Esophagus squamous epithelium (tissue), 4 donors: ENCODE measurements around the gene TMSB4Y.
A peak's percentile ranks its signal among the peaks of the same experiment; 100 is the strongest.

Experiments
- CTCF ChIP-seq, 6 experiments: fragments of 450-650 bp in 4 of 6; fragments of 200-600 bp in 2 of 6; sonication (generic) in 2 of 6; IDR thresholded peaks; one replicate each; pipeline ENCODE4 v1.5.1; 2016 to 2019; ENCODE audit warnings: antibody characterized with exemption in 6 of 6, mild to moderate bottlenecking in 4 of 6, moderate library complexity in 4 of 6
- POLR2A ChIP-seq, 4 donors: fragments of 450-650 bp; IDR thresholded peaks; one replicate each; pipeline ENCODE4 v1.6.1; 2017; ENCODE audit warnings: antibody characterized with exemption in 4 of 4, mild to moderate bottlenecking in 4 of 4, moderate library complexity in 3 of 4

DNA sequence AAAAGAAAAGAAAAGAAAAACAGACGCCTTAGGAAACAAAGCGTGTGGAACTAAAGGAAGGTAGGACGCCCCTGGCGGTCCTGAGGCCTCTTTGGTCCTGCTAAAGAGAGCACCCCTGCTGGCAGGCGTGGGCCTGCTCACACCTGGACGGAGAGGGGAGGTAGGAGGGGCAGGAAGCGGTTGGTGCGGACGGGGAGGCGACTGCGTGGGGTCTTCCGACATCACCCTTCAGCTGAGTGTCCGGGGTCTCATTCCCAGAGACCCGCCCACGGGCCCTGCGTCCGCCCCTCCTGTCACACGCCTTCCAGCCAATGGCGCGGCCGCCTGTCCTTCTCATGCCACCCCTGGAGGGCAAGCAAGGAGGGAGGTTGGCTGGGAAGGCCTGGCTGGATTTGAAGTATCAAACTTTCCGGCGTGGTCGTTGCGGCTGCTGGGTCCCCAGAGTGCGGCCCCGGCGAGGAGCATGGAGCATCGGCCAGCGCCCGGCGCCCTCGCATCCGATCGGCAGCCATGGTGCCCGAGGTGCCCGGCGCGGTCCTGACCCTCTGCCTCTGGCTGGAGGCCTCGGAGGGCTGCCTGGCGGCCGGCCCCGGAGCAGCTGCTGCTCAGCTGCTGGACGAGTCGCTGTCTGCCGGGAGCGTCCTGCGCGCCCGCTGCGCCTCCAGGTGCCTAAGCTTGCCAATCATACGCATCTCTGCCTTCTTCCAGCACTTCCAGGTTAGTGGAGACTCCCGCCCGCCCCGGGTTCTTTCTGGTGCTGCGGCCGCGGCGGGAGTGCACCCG lies 47.8 kb downstream of the TMSB4Y start:
- peak in 1 of 6 experiments; percentile 28 for TF ChIP-seq CTCF (IDR thresholded peaks at IDR 0.05)
- no peak for TF ChIP-seq POLR2A (IDR thresholded peaks at IDR 0.05)
